DMS53 (cell line): ENCODE data around the gene TRIM4.
A peak's percentile ranks its signal among the peaks of the same experiment; 100 is the strongest.
"Not testable (repeated sequence)": the region's sequence is repeated elsewhere in the genome, so short reads cannot be mapped to it uniquely, and the experiment has no call there.

Experiments used
- DNase-seq: peaks from one replicate; lab custom pipeline; 2025; lab: John Stamatoyannopoulos, UW

Gene TRIM4

DNA sequence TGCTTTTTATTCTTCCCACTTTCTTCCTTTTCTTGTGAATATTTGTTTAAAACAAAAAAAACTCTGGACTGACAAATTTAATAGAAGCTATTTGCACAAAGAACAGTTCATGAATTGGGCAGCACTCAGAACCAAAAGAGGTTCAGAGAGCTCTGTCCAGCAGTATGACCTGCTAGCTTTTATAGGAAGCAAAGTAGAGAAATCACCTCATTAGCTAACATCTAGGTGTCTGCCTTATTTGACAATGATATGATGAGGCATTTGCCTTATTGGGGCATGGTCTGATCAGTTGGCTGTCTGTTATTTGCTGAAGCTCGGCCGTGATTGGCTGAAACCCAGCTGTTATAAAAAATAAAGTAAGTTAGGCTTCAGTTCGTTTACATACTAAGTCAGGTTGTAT lies 819 bp upstream of the TRIM4 start:
- DNase-seq, result peak; percentile 28

DNA sequence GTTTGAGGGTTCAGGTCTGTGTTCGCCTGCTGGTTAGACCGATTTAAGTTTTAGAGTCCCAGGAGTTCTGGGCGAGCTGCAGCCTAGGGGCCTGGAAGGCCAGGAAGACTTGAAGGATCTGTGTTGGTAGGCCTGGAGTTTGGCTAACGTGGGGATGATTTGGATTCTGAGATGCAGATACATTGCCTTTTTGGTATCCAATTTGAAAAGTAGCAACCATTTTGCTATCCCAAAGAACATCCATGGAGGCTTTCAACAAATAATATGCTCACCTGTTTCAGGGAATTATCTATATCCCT lies 433 bp upstream of the TRIM4 start:
- no peak for DNase-seq

DNA sequence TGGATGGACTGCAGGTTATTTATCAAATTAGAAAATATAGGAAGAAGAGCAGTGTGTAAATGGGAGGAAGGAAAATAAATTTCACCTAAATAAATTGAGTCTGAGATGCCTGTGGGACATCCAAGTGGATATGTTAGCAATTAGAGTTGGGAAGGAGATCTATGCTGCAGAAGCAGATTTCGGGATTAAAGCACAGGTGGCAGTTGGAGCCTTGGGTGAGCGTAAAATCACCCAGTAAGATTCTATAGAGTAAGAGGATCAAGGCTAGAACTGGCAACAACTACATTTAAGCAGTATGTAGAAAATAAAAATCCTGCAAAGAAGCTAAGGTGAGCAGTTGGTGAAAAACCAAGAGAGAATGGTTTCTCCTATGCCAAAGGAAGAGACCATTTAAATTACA lies 8.4 kb downstream of the TRIM4 start:
- no peak for DNase-seq

DNA sequence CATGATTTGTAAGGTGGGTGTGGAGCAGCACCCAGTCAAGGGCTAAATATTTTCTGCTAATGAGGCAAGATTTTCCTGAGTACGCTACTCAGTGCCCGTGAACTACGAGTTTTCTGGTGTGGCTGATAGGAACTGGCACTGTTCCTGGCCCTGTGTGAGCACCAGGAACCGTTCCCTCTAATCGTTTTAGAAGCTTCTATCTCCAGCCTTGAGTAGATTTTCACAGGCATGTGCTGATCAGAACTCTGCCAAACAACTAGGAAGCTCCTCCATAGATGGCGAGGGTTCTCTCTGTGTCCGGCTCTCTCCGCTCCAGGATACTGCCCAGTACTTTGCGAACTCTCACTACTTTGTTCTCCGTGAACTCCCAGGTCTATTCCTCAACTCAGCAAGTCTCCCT lies 17.7 kb downstream of the TRIM4 start:
- no peak for DNase-seq

DNA sequence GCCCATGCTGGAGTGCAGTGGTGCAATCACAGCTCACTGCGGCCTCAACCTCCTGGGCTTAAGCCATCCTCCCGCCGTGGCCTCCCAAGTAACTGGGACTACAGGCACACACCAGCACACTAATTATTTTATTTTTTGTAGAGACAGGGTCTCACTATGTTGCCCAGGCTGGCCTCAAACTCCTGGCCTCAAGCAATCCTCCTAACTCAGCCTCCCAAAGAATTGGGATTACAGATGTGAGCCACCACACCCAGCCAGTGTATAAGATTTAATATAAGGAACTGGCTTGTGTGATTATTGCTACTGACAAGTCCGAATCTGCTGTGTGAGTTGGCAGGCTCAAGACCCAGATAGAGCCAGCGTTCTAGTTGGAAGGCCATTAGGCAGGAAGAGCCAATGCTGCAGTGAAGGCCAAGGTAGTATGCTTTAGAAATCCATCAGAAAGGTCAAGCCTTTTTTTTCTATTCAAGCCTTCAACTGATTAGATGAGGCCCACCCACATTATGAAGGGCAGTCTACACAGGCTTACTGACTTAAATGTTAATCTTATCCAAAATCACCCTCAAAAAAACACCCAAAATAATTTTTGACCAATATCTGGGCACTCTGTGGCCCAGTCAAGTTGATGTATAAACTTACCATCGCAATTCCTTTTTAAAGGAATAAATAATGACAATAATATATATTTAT lies 19.4 kb downstream of the TRIM4 start:
- DNase-seq, result no peak

DNA sequence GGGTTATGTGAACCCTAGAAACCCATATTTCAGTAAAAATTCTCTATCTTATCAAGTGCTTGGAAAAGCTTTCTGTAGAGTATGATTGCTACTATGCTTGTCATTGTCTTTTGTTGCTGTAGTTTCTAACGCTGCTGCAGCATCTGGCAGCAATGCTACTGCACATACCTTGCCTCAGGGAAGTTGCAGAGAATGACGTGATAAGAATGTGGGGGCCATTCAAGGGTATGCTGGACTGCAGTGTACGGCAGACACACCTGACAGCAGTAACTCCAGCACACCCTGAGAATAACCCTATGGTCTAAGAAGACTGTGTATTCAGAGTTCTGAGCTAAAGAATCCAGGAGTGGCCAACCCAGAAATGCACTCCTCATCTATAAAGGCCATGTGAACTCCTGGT lies 20.5 kb downstream of the TRIM4 start:
- DNase-seq, result no peak

DNA sequence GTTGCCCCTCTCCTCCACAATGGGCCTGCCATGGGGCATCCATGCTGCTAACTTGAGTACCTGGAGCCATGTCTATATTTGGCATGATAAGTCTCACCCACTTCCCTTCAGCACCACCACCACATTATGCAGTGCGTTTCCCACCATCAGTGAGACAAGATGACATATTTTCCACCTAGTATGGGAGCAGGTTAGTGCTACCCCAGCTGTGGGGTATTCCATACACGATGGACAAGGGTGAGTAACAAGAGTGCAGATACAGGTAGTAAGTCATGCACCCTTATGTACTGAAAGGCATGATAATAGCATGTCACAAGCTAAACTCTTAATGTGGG lies 21.3 kb downstream of the TRIM4 start:
- DNase-seq, result no peak

DNA sequence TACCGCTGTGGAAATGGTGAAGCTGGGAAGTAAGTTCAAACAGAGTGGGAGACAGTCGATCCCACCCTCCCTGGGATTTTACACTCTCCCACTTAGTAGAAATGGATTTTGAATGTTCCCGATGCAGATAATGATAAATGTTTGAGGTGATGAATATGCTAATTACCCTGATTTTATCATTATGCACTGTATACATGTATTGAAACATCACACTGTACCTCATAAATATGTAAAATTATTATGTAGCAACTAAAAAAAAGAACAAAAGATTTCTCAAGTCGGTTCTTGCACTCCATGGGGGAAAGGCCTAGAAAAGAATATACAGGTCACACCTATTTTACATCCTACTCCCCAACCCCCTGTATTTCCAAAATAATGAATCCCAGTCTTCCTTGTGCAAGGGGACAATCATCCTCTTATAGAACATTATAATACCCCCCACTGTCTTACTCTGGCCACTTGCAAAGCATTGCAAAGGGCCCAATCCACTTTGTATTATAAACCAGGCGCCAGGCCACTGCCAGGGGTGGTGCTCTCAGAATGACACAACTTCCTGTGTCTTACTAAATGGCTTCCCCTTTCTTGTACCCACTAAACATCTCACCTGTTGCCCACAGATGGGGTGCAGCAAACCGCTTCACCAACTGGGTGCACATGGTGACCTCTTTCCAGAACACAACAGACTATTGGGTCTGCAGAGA lies 21.9 kb downstream of the TRIM4 start:
- no peak for DNase-seq

DNA sequence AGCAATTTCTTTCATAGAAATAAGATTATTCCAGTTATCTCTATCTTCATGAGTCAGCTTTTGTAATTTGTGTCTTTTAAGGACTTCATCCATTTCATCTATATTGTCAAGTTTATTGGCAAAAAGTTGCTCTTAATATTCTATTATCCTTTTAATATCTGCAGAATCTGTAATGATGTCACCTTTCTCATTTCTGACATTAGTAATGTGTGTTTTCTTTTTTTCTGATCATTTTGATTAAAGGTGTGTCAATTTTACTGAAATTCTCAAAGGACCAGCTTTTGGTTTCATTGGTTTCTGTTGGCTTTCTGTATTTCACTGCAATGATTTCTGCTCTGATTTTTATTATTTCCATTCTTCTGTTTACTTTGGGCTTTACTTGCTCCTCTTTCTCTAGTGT lies 24.6 kb downstream of the TRIM4 start:
- no peak for DNase-seq

DNA sequence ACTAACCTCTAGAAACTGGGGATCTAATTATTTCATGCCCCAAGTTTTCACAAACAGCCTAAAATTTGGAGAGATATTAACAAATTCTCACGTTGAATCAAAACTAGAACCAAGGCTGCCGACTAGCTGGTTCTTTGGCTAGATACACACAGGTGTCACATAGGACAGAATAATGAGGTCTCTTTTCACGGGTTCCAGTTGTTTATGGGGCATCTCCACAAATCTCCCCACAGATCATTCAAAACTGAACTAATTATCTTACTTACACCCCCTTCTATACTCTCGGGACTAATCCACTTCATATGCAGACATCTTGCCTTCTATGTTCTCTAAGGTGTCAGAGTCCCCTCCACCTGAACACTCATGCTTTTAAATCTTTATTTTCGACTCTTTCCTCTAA lies 26.1 kb downstream of the TRIM4 start:
- no peak for DNase-seq

DNA sequence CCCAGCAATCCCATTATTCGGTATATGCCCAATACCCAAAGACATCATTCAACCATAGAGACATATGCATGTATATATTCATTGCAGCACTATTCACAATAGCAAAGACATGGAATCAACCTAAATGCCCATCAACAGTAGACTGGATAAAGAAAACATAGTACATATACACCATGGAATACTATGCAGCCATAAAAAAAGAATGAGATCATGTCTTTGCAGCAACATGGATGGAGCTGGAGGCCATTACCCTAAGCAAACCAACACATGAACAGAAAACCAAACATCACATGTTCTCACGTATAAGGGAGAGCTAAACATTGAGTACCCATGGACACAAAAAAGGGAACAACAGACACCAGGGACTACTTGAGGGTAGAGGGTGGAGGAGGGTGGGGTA lies 29.0 kb downstream of the TRIM4 start:
- DNase-seq, result not testable (repeated sequence)

DNA sequence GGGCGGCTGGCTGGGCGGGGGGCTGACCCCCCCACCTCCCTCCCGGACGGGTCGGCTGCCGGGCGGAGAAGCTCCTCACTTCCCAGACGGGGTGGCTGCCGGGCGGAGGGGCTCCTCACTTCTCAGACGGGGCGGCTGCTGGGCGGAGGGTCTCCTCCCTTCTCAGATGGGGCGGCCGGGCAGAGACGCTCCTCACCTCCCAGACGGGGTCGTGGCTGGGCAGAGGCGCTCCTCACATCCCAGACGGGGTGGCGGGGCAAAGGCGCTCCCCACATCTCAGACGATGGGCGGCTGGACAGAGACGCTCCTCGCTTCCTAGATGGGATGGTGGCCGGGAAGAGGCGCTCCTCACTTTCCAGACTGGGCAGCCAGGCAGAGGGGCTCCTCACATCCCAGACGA lies 31.0 kb downstream of the TRIM4 start:
- not testable (repeated sequence) for DNase-seq

DNA sequence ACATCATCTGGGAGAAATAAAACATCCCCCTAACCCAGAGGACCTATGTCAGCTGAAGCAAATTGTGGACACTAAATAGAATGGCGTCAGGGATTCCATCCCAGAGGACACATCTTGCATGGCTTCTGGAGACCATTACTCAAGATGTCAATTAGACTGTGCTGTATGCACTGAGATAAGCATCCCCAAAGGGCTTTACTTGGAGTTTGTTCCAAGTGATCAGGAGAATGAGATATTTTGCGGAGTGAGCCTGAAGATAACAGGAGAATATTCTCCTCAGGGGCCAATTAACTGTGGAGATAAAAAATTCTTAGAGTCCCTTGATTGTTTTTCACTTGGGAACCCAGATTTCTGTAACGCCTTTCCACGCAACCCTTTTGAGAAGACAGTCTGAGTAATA lies 38.0 kb downstream of the TRIM4 start:
- no peak for DNase-seq

DNA sequence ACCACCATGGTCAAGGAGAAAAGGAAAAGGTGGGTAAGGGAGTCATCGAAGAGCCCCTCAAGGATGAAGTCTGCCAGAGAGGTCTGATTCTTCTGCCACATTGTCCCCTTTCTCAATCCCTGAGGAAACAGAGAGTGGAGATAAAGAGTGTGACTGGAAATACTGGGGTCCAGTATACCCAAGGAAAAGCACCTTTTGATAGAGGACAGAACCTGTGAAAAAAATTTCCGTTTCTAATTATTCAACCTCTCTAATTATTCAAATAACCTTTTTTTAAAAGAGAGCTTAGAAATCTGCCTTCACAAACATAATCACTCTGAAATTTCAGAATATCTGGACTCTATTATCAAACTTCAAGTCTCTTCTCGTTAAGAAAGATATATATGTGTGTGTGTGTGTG lies 42.4 kb downstream of the TRIM4 start, which contains the start of gene OR2AE1:
Gene OR2AE1 (minus strand): TSS at position 101 of the 400 bp plus-strand sequence. CDS start 0 bp downstream, at position 101.
- DNase-seq, result no peak

DNA sequence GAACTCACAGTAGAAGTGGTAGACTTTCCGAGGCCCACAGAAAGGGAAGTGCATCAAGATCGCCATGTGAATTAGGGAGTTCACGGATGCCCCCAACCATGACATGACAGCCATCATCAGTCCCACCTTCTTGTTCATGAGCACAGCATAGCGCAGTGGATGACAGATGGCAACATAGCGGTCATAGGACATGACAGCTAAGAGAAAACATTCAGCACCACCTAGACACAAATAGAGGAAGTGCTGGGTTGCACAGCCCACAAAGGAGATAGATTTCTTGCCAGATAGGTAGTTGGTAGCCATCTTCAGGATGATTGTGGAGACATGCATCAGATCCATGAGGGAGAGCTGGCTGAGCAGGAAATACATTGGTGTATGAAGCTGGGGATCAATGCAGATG lies 42.8 kb downstream of the TRIM4 start:
- DNase-seq, result peak; percentile 21

DNA sequence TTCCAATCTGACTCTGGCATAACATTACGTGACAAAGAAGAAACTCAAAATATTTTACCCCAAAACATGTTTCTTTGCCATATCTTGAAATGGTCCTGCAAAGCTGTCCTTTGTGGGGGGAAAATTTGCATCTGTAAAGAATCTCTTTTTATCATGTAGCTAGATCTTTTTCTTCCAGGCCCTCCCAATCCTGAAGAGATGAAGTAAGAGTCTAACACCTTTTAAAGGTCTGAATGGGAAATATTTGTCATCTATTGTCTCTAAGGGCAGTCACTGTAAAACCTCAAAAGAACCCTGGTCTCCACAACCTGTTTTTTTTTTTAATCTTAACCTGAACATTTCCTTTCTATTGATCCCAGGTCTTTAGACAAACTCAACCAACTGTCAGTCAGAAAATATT lies 51.1 kb downstream of the TRIM4 start:
- DNase-seq, result no peak

DNA sequence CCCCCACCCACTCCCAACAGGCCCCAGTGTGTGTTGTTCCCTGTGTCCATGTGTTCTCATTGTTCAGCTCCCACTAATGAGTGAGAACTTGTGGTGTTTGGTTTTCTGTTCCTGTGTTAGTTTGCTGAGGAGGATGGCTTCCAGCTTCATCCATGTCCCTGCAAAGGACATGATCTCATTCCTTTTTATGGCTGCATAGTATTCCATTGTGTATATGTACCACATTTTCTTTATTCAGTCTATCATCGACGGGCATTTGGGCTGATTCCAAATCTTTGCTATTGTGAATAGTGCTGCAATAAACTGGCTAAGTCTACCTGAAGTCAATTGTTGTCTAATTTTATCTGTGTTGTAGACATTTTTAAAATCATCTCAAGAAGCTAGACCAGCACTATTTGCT lies 51.9 kb downstream of the TRIM4 start:
- not testable (repeated sequence) for DNase-seq

DNA sequence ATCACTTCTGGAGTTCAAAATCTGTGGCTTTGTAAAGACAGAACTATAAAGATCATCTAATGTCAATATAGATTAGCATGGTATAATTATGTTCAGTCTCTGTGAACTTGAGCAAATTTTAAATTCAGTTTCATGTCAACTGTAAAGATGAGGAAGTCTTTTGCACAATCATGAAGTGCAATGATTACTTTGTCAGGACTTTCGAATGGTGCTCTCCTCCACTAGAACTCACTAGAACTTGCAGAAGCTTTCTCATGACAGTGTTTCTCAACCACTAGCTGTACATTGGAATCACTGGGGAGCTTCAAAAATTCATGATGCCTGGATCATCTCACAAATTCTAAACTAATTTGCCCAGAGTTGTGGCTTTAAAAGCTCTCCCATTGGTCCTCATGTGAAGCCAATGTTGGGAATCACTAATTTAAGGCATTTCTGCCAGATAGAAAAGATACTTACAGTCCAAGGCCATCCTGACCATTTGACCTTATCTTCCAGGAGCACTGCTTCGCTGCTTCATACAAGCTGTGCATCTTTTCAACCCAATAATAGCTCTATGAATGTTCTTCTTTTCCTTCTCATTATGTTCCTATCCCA lies 55.4 kb downstream of the TRIM4 start:
- peak; percentile 46 for DNase-seq

DNA sequence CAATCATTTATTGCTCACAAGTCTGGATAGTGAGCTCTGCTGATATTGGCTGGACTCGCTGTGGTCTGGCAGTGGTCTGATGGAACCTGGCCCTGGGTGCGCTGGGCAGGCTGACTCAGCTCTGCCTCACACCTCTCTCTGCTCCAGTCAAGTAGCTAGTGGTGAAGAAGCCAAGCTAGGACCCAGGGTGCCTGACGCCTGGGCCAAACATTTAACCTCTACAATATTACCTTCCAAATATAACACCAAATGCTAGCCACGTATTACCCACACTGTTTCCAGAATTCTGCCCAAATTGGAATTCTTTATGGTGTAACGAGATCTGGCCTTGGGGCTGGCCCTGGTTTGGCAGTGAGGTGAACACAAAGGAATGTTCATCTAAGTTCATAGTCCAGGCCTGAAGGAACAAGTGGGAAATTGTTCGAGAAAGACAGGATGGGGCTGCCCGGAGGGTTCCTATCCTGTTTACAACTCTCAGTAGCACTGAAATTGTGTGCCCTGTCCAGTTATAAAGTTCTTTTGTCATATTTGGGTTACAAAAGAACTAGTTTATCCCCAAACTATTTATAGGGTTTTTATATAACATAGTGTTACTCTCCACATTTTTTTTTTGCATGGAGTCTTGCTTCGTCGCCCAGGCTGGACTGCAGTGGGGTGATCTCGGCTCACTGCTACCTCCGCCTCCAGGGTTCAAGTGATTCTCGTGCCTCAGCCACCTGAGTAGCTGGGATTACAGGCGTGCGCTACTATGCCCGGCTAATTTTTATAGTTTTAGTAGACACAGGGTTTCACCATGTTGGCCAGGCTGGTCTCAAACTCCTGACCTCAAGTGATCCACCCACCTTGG lies 58.8 kb downstream of the TRIM4 start:
- DNase-seq, result no peak

DNA sequence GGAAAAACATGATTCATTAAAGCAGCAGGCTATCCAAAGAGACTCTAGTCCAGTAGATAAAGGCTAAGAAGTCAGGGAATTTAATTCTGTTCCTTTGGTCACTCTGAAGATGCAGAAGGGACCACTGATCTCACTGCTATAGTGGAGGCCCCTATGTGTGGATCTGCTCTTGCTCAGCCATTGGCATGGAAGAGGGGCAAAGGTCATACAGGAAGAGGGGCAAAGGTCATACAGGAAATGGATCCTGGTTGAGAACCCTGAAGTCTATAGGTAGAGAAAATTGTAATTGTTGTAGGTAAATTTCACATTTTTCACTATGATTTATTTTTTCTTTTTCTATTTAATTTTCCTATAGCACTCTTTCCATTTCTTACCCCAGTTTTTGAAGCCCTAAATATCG lies 64.1 kb downstream of the TRIM4 start:
- no peak for DNase-seq

DNA sequence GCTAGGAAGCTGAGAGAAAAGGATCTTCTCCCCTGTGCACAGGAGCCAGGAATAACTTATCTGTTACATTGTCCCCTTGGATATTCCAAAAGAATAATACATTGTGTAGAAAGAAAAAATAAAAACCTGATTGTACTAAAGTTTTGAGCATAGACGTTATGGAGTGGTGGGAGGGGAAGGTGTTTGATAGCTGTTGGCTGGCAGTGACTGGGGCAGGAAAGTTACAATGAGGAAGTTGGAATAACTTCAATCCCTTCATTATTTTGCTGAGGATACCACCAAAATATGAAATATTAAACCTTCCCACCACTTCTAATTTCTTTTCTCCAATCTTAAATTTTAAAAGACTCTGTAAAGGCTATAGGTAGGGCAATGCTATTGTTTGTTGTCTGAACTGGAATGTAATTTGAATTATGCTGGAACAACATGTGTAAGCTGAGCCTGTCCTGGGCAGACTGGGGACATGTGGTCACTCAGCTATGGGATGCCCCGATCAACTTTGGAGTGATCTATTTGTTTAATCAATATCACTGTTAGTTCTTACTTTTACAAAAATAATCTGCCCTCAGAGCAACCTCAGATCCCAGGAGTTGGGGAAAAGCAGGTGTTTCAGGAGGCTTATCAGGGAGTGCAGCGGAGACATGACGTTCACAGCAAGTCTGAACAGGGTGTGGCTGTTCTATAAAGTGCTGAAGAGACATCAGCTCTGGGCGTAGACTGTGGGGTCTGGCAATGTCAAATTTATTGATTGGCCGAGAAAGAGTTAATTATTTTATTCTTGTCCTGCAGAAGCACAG lies 70.7 kb downstream of the TRIM4 start:
- no peak for DNase-seq

DNA sequence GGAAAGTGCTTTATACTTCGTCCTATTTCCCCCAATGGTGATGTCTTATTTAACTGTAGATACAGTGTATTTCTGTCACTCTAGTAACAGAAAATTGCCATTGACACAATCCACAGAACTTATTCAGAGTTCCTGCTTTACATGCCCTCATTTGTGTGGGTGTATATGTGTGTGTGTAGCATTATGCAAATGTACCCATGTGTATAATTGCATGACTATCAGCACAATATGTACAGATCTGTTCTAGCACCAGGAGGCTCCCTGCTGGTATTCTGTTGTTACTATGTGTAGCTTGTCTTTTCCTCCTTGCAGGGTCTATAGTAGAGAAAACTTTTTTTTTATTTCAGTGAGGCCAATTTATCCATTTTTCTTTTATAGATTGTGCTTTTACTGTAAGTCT lies 75.0 kb downstream of the TRIM4 start:
- no peak for DNase-seq
